ENCODE measurements around the gene RPS18. TPM values are rescaled to one million over a fixed set of nuclear protein-coding genes. Genes with fewer than 3 reads are reported as not detected.

RPS18 gene
- total and polyA plus RNA-seq, 9 of the 15 experiments (the other 6 are each of a cell fraction or from before 2014, with no cell fraction given), result 5,023 to 17,516 (median 8,131) TPM

DNA sequence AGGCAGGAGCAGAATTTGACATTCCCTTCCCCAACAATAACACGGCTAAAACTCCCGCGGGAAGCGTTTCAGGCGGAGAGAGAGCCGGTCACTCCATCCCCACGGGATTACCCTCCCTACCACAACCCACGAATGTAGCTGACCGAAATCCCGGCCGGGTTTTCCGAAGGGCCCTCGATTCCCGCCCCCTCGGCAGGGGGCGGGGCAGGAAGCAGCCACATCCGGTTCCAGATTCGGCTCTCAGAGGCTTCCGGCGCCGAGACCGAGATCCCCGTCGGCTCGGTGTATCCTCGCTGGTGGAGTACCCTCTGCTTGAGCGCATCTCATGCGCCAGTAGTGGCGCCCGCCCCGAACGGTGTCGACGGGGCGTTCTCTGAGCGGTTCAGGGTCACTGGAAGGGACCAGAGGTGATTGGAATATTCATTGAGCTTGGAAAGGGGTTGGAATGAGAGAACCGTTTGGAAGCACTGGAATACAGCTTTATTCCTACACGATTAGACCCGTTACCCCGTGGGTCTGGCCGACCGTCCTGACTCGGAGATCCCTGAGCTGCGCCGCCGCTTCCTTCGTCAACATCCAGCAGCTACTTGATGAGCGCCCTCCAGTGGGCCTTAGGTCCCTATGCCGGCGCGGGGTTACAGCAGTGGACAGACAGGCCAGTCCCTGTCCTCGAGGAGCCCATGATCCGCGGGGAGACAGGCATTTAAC is 27.5 kb downstream of the RPS18 start (continued):
- TF ChIP-seq, protein P1, sequence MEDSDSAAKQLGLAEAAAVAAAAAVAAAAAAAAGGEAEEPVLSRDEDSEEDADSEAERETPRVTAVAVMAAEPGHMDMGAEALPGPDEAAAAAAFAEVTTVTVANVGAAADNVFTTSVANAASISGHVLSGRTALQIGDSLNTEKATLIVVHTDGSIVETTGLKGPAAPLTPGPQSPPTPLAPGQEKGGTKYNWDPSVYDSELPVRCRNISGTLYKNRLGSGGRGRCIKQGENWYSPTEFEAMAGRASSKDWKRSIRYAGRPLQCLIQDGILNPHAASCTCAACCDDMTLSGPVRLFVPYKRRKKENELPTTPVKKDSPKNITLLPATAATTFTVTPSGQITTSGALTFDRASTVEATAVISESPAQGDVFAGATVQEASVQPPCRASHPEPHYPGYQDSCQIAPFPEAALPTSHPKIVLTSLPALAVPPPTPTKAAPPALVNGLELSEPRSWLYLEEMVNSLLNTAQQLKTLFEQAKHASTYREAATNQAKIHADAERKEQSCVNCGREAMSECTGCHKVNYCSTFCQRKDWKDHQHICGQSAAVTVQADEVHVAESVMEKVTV (CRISPR knock-in tag; IDR thresholded peaks at IDR 0.05), result peak; percentile 77
- TF ChIP-seq RCOR1 (IDR thresholded peaks at IDR 0.05; ENCODE audit: borderline replicate concordance in 1 of 2, low read depth in 2 of 2, low read length in 2 of 2) (peak; percentile 18 to 41; a peak in 1 of 4 replicates), ZFP30 (CRISPR knock-in tag; IDR thresholded peaks at IDR 0.05; ENCODE audit: borderline replicate concordance) (no peak; the same call in 1 of the 2 replicates), CREBBP (IDR thresholded peaks at IDR 0.05; ENCODE audit: low read depth, low read length) (no peak), ZNF778 (CRISPR knock-in tag; IDR thresholded peaks at IDR 0.05) (no peak), SREBF1 (IDR thresholded peaks at IDR 0.05; ENCODE audit: borderline replicate concordance, low read depth, low read length) (no peak; the same call in 1 of the 2 replicates), PRPF4 (IDR thresholded peaks at IDR 0.05; ENCODE audit: insufficient read depth, low read depth, low read length, poor library complexity, severe bottlenecking) (no peak), KAT7 (CRISPR knock-in tag; IDR thresholded peaks at IDR 0.05; ENCODE audit: borderline replicate concordance) (peak; percentile 78)
- TF ChIP-seq, protein P2, sequence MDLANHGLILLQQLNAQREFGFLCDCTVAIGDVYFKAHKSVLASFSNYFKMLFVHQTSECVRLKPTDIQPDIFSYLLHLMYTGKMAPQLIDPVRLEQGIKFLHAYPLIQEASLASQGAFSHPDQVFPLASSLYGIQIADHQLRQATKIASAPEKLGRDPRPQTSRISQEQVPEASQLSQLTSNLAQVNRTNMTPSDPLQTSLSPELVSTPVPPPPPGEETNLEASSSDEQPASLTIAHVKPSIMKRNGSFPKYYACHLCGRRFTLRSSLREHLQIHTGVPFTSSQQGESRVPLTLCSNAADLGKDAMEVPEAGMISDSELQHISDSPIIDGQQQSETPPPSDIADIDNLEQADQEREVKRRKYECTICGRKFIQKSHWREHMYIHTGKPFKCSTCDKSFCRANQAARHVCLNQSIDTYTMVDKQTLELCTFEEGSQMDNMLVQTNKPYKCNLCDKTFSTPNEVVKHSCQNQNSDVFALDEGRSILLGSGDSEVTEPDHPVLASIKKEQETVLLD (IDR thresholded peaks at IDR 0.05), result peak; percentile 40; the same call in 1 of the 2 replicates
- TF ChIP-seq, protein P3, sequence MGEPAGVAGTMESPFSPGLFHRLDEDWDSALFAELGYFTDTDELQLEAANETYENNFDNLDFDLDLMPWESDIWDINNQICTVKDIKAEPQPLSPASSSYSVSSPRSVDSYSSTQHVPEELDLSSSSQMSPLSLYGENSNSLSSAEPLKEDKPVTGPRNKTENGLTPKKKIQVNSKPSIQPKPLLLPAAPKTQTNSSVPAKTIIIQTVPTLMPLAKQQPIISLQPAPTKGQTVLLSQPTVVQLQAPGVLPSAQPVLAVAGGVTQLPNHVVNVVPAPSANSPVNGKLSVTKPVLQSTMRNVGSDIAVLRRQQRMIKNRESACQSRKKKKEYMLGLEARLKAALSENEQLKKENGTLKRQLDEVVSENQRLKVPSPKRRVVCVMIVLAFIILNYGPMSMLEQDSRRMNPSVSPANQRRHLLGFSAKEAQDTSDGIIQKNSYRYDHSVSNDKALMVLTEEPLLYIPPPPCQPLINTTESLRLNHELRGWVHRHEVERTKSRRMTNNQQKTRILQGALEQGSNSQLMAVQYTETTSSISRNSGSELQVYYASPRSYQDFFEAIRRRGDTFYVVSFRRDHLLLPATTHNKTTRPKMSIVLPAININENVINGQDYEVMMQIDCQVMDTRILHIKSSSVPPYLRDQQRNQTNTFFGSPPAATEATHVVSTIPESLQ (CRISPR knock-in tag; IDR thresholded peaks at IDR 0.05), result peak; percentile 61; the same call in 1 of the 2 replicates
- TF ChIP-seq, protein P4, sequence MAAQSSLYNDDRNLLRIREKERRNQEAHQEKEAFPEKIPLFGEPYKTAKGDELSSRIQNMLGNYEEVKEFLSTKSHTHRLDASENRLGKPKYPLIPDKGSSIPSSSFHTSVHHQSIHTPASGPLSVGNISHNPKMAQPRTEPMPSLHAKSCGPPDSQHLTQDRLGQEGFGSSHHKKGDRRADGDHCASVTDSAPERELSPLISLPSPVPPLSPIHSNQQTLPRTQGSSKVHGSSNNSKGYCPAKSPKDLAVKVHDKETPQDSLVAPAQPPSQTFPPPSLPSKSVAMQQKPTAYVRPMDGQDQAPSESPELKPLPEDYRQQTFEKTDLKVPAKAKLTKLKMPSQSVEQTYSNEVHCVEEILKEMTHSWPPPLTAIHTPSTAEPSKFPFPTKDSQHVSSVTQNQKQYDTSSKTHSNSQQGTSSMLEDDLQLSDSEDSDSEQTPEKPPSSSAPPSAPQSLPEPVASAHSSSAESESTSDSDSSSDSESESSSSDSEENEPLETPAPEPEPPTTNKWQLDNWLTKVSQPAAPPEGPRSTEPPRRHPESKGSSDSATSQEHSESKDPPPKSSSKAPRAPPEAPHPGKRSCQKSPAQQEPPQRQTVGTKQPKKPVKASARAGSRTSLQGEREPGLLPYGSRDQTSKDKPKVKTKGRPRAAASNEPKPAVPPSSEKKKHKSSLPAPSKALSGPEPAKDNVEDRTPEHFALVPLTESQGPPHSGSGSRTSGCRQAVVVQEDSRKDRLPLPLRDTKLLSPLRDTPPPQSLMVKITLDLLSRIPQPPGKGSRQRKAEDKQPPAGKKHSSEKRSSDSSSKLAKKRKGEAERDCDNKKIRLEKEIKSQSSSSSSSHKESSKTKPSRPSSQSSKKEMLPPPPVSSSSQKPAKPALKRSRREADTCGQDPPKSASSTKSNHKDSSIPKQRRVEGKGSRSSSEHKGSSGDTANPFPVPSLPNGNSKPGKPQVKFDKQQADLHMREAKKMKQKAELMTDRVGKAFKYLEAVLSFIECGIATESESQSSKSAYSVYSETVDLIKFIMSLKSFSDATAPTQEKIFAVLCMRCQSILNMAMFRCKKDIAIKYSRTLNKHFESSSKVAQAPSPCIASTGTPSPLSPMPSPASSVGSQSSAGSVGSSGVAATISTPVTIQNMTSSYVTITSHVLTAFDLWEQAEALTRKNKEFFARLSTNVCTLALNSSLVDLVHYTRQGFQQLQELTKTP (IDR thresholded peaks at IDR 0.05; ENCODE audit: low read depth in 1 of 2, partially characterized antibody in 2 of 2), result peak; percentile 49 to 68
- TF ChIP-seq, protein P5, sequence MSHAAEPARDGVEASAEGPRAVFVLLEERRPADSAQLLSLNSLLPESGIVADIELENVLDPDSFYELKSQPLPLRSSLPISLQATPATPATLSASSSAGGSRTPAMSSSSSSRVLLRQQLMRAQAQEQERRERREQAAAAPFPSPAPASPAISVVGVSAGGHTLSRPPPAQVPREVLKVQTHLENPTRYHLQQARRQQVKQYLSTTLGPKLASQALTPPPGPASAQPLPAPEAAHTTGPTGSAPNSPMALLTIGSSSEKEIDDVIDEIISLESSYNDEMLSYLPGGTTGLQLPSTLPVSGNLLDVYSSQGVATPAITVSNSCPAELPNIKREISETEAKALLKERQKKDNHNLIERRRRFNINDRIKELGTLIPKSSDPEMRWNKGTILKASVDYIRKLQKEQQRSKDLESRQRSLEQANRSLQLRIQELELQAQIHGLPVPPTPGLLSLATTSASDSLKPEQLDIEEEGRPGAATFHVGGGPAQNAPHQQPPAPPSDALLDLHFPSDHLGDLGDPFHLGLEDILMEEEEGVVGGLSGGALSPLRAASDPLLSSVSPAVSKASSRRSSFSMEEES (CRISPR knock-in tag; IDR thresholded peaks at IDR 0.05), result no peak

All from K562 (cell line).